Measurements from ENCODE around the gene KCNJ11. TPM values are rescaled to one million over a fixed set of nuclear protein-coding genes. Genes with fewer than 3 reads are reported as not detected.
A peak's percentile ranks its signal among the peaks of the same experiment; 100 is the strongest.
"Not testable (repeated sequence)": the region's sequence is repeated elsewhere in the genome, so short reads cannot be mapped to it uniquely, and the experiment has no call there.

The KCNJ11 gene
- total RNA-seq, 4 donors from 2014 or later: 1.7 to 6.0 (median 3.2) TPM; not detected in 1

DNA sequence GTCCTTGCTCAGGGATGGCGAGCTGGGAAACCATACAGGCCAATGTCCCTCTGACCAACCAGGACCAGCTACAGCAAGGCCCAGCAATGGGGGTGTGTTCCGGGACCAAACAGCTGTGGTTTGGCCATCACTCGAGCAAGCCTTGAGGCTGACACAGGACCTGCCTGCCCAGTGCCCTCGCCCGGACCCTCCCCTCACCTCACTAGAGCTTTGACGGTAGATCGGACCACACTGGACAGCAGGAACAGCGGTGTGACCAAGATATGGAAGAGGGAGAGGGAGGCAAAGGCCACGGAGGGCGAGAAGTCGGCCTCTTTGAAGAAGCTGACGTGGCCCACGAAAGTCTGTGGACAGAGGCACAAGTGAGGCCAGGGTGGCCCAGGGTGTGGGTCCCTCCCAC, 42.2 kb upstream of the KCNJ11 start:
- no peaks in the 10 kb centered on the region for H3K36me3 ChIP-seq
- H3K4me3 ChIP-seq: no peak overlapping the region
- no peaks in the 10 kb centered on the region for H3K4me1 ChIP-seq
- TF ChIP-seq, protein P1, sequence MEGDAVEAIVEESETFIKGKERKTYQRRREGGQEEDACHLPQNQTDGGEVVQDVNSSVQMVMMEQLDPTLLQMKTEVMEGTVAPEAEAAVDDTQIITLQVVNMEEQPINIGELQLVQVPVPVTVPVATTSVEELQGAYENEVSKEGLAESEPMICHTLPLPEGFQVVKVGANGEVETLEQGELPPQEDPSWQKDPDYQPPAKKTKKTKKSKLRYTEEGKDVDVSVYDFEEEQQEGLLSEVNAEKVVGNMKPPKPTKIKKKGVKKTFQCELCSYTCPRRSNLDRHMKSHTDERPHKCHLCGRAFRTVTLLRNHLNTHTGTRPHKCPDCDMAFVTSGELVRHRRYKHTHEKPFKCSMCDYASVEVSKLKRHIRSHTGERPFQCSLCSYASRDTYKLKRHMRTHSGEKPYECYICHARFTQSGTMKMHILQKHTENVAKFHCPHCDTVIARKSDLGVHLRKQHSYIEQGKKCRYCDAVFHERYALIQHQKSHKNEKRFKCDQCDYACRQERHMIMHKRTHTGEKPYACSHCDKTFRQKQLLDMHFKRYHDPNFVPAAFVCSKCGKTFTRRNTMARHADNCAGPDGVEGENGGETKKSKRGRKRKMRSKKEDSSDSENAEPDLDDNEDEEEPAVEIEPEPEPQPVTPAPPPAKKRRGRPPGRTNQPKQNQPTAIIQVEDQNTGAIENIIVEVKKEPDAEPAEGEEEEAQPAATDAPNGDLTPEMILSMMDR (IDR thresholded peaks at IDR 0.05): no peak
- TF ChIP-seq POLR2A (IDR thresholded peaks at IDR 0.05): no peak
- no peaks in the 10 kb centered on the region for H3K9me3 ChIP-seq
- no peak for DNase-seq
- H3K27me3 ChIP-seq: no peaks in the 10 kb centered on the region
- H3K27ac ChIP-seq: no peak overlapping the region

DNA sequence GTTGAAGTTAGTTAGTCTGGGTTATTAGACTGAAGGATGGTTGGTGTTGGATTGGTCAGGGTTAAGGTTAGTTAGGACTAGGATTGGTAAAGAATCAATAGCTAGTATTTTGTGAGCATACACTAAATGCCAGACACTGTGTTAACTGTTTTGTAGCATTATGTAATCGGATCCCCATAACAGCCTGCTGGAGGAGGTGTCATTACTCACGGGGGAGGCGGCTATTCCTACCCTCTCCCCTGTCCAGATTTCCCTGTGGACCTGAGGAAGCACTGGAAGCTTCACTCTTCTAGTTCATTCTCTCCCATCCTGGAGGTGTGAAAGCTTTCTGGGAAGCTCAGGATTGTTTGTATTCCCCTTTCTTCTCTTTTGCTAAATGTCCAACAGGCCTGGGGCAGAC, 40.5 kb upstream of the KCNJ11 start:
- DNase-seq: no peak
- no peak overlapping the region for H3K4me3 ChIP-seq
- H3K9me3 ChIP-seq: no peaks in the 10 kb centered on the region
- H3K4me1 ChIP-seq: no peaks in the 10 kb centered on the region
- no peaks in the 10 kb centered on the region for H3K27me3 ChIP-seq
- no peaks in the 10 kb centered on the region for H3K36me3 ChIP-seq
- H3K27ac ChIP-seq: no peak overlapping the region
- no peak for TF ChIP-seq POLR2A (IDR thresholded peaks at IDR 0.05)

DNA sequence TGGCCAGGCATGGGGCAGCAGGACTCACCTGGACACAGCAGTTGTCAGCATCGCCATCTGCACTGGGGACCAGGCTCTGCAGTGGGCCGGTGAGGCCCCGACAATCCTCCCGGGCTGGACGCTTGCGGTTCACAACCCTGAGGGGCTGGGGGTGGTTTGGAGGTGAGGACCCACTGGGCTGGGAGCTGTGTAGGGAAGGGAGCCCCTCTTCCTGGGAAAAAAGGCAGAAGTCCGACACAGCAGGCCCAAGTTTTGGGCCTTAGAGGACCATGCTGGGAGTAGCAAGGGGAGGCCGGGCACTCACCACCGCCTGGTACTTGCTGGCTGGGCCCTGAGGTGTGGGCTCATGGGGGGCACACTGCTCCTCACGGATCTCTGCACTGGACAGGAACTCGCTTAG, 39.8 kb upstream of the KCNJ11 start:
- TF ChIP-seq POLR2A (IDR thresholded peaks at IDR 0.05): no peak
- TF ChIP-seq, protein P1 (IDR thresholded peaks at IDR 0.05): no peak
- no peaks in the 10 kb centered on the region for H3K27me3 ChIP-seq
- no peaks in the 10 kb centered on the region for H3K9me3 ChIP-seq
- H3K4me3 ChIP-seq: no peak overlapping the region
- H3K36me3 ChIP-seq: no peaks in the 10 kb centered on the region
- no peak overlapping the region for H3K27ac ChIP-seq
- no peak for DNase-seq
- no peaks in the 10 kb centered on the region for H3K4me1 ChIP-seq

DNA sequence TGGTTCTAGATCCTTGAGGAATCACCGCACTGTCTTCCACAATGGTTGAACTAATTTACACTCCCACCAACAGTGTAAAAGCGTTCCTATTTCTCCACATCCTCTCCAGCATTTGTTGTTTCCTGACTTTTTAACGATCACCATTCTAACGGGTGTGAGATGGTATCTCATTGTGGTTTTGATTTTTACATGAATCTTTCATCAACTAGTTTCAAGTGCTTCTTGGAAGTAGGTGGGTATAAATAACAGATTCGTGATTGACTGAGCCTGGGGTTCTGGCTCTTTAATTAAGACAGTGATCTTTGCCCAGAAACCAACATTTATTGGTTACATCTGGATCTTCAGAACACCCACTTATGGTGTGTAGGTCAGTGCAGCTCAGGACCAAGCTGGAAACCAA, 37.8 kb upstream of the KCNJ11 start:
- DNase-seq, H3K27me3 ChIP-seq, H3K27ac ChIP-seq, H3K36me3 ChIP-seq, H3K4me1 ChIP-seq, H3K9me3 ChIP-seq, H3K4me3 ChIP-seq: not testable (repeated sequence)

DNA sequence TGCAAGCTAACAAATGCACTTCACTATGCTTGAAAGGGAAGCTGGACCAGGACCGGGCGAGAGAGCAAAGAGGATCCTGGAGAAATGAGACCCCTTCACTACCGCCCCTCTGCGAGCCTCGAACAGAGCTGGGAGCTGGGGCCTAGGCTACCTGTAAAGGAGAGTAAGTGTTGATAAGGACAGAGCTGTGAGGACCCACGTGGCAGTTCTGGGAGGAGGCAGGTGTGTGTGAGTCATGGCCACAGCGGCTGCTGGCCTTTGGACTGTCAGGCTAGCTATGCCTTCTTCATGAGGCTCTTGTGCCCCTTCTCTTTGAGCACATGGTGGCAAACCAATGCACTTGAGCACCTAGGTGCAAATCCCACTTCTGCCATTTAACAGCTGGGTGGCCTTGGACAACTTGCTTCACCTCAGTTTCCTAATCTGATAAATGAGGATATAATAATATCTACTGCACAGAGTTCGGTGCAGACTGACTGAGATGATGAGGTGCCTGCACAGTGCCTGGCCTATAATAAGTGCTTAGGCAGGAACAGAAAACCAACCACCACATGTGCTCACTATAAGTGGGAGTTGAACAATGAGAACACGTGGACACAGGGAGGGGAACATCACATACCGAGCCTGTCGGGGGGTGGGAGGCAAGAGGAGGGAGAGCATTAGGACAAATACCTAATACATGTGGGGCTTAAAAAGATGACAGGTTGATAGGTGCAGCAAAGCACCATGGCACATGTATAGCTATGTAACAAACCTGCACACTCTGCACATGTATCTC, 35.3 kb upstream of the KCNJ11 start:
- no peak overlapping the region for H3K4me3 ChIP-seq
- TF ChIP-seq, protein P1 (IDR thresholded peaks at IDR 0.05): no peak
- TF ChIP-seq POLR2A (IDR thresholded peaks at IDR 0.05): no peak
- H3K36me3 ChIP-seq: no peaks in the 10 kb centered on the region
- no peak overlapping the region for H3K27ac ChIP-seq
- H3K9me3 ChIP-seq: no peaks in the 10 kb centered on the region
- DNase-seq: peak in 2 of 3 donors; percentile 81 to 85
- no peaks in the 10 kb centered on the region for H3K4me1 ChIP-seq
- H3K27me3 ChIP-seq: no peaks in the 10 kb centered on the region

DNA sequence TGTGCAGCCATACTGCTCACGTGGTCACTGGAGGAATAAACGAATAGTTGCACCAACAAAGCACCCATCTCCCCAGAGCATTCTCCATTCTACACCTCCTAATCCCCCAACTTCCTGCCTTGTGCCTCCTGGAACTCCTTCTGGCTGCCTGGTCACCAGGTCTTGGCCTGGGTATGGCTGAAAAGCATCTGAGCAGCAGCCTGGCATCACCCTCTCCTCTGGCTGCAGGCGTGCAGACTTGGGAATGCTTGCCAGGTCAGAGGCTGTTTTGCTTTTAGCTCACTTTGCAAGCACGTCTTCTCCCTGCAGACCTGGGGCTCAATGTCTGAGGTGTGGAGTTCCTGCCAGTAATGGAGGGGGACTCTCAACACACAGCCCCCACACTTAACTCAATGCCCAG, 33.3 kb upstream of the KCNJ11 start:
- Histone ChIP-seq H3K9me3 (no peaks in the 10 kb centered on the region), H3K27ac (no peak overlapping the region), H3K4me1 (no peaks in the 10 kb centered on the region), H3K27me3 (no peaks in the 10 kb centered on the region), H3K36me3 (no peaks in the 10 kb centered on the region), H3K4me3 (no peak overlapping the region)
- no peak for DNase-seq
- TF ChIP-seq, protein P1 (IDR thresholded peaks at IDR 0.05): no peak
- no peak for TF ChIP-seq POLR2A (IDR thresholded peaks at IDR 0.05)

All from Peyer's patch (tissue), 4 donors.